ENCODE measurements around the gene HBE1.
"Not testable (repeated sequence)": the region's sequence is repeated elsewhere in the genome, so short reads cannot be mapped to it uniquely, and the experiment has no call there.

Gene HBE1

GRCh38 chr11:5269715-5270147 is at the start of gene HBE1:
TSS of gene HBE1 (minus strand) at chr11:5269945. CDS start at chr11:5269890, 55 bp downstream.
- no peak within 1 kb of the TSS for H3K4me3 ChIP-seq (ENCODE audit: low read depth, low read length)
- no peak for TF ChIP-seq CTCF (IDR thresholded peaks at IDR 0.05; ENCODE audit: low read depth, low read length)

- no peak for TF ChIP-seq CTCF (IDR thresholded peaks at IDR 0.05; ENCODE audit: low read depth, low read length)
Observed at GRCh38 chr11:5317292-5317691, 47.5 kb upstream of the HBE1 start.

GRCh38 chr11:5313326-5314023 is 43.7 kb upstream of the HBE1 start:
- not testable (repeated sequence) for H3K4me3 ChIP-seq (ENCODE audit: low read depth, low read length)

More at GRCh38 chr11:5317292-5317691, 47.5 kb upstream of the HBE1 start:
- no peak overlapping the region for H3K4me3 ChIP-seq (ENCODE audit: low read depth, low read length)

GRCh38 chr11:5310423-5310822 is 40.7 kb upstream of the HBE1 start:
- no peak overlapping the region for H3K4me3 ChIP-seq (ENCODE audit: low read depth, low read length)
- TF ChIP-seq CTCF (IDR thresholded peaks at IDR 0.05; ENCODE audit: low read depth, low read length), result no peak

GRCh38 chr11:5307256-5308019 is 37.7 kb upstream of the HBE1 start:
- no peak overlapping the region for H3K4me3 ChIP-seq (ENCODE audit: low read depth, low read length)
- no peak for TF ChIP-seq CTCF (IDR thresholded peaks at IDR 0.05; ENCODE audit: low read depth, low read length)

- H3K4me3 ChIP-seq (ENCODE audit: low read depth, low read length), result no peak overlapping the region
- no peak for TF ChIP-seq CTCF (IDR thresholded peaks at IDR 0.05; ENCODE audit: low read depth, low read length)
Observed at GRCh38 chr11:5304046-5304445, 34.3 kb upstream of the HBE1 start.

GRCh38 chr11:5303626-5304025 is 33.9 kb upstream of the HBE1 start:
- no peak for TF ChIP-seq CTCF (IDR thresholded peaks at IDR 0.05; ENCODE audit: low read depth, low read length)
- H3K4me3 ChIP-seq (ENCODE audit: low read depth, low read length), result no peak overlapping the region
